Ovary (tissue), 9 donors: ENCODE data around the gene ABI3BP. TPM values are rescaled to one million over a fixed set of nuclear protein-coding genes. Genes with fewer than 3 reads are reported as not detected.

Experiments
- DNase-seq, 5 donors: peaks; one replicate each; pipeline ENCODE4 v3.0.0-alpha.2; 2019 to 2020
- H3K27ac ChIP-seq, 2 donors: fragments of 200-600 bp; one replicate each; pipeline versions ENCODE4 v1.5.1 to v1.8.0; 2019 to 2022
- H3K27me3 ChIP-seq: fragments of 200-600 bp; one replicate; pipeline ENCODE4 v1.8.0; 2022
- H3K36me3 ChIP-seq: fragments of 200-600 bp; sonication (generic); one replicate; pipeline ENCODE4 v1.5.1; 2019
- H3K4me1 ChIP-seq: one replicate; pipeline ENCODE4 v1.8.1; 2013; ENCODE audit warnings: mild to moderate bottlenecking, moderate library complexity; ENCODE audit not compliant: insufficient read depth
- H3K4me3 ChIP-seq: fragments of 200-600 bp; sonication (generic); one replicate; pipeline ENCODE4 v1.5.1; 2017
- H3K9me3 ChIP-seq, 2 donors: fragments of 200-600 bp in 1 of 2; sonication (generic) in 1 of 2; one replicate each; pipeline versions ENCODE4 v1.5.1 to v1.8.1; 2013 to 2019; ENCODE audit warnings: mild to moderate bottlenecking in 1 of 2, moderate library complexity in 1 of 2
- CTCF ChIP-seq, 3 donors: fragments of 450-650 bp in 2 of 3; fragments of 200-600 bp in 1 of 3; IDR thresholded peaks; one replicate each; pipeline versions ENCODE4 v1.5.1 to v1.8.0; 2016 to 2022; ENCODE audit warnings: antibody characterized with exemption in 3 of 3, mild to moderate bottlenecking in 1 of 3
- EP300 ChIP-seq: sonication (generic); formaldehyde crosslinking; IDR thresholded peaks from one replicate; pipeline ENCODE4 v1.6.1; 2017; ENCODE audit warnings: antibody characterized with exemption
- POLR2A ChIP-seq: fragments of 450-650 bp; IDR thresholded peaks from one replicate; pipeline ENCODE4 v1.6.1; 2017; ENCODE audit warnings: antibody characterized with exemption, mild to moderate bottlenecking, moderate library complexity
- WGBS, 3 donors: extraction: QIAGEN DNeasy Blood & Tissue Kit in 1 of 3; methylation state at CpG; one replicate each; pipeline versions ENCODE4 v1.1.5 to v1.1.7; 2013 to 2017; 5-methylcytosine and 5-hydroxymethylcytosine counted together
- intact Hi-C, 4 donors: fragments of 100-400 bp; cut with DNase I; formaldehyde crosslinking; loops; one replicate each; pipeline versions ENCODE4 v1.11.0 to v1.15.1; 2022 to 2023
- polyA plus RNA-seq, 2 donors: library from polyadenylated mRNA; stranded (reverse); fragments of 200-250 nt in 1 of 2; fragments of 350-450 nt in 1 of 2; fragmentation: Illumina TruSeq in 1 of 2; extraction: RNeasy Lipid Tissue Mini Kit (QIAGEN cat#74804) in 1 of 2; gene quantifications; one replicate each; pipeline ENCODE4 v1.2.3, GENCODE V29; 2013 to 2014
- total RNA-seq, 7 donors: library from RNA; depleted of rRNA in 2 of 7; stranded (reverse); fragments of >200 nt in 2 of 7; fragmentation: NEBNext Ultra II Directional in 3 of 7; extraction: Animal tissue kit (Norgen Biotek cat#: 25700) in 3 of 7; gene quantifications; one replicate each; pipeline versions ENCODE4 v1.1.0 to v1.2.4, GENCODE V29; 2016 to 2023
- donor health status: DM: no; HTN: no; CAD: no; lungs with moderate emphysema.
- donor health status: DM: no; HTN: no; CAD: no.
- donor health status: Bipolar disorder and iron deficiency.
- donor health status: DM: yes; HTN: yes; CAD: no.
- donor health status: DM: no; HTN: no; CAD: no.
- donor health status: DM: yes; HTN: yes; CAD: no.

Gene ABI3BP
- total and polyA plus RNA-seq, 9 donors, result 31.1 to 229 (median 84.1) TPM

GRCh38 chr3:100776097-100776729 is 217.0 kb downstream of the ABI3BP start:
- no peaks in the 10 kb centered on the region for H3K36me3 ChIP-seq
- 91 to 96% (median 96%) methylated on average over 2 of the region's 2 CpGs for WGBS, 3 donors

GRCh38 chr3:100775669-100776068 is 217.6 kb downstream of the ABI3BP start:
- no peaks in the 10 kb centered on the region for H3K4me1 ChIP-seq
- intact Hi-C loops, result no loop called here
- TF ChIP-seq EP300 (no peak), CTCF (IDR thresholded peaks at IDR 0.05) (no peak), POLR2A (no peak)
- H3K27me3 ChIP-seq, result no peaks in the 10 kb centered on the region
- no peak for DNase-seq
- no peak overlapping the region for H3K27ac ChIP-seq
- H3K9me3 ChIP-seq, result no peaks in the 10 kb centered on the region
- no peak overlapping the region for H3K4me3 ChIP-seq
- no peaks in the 10 kb centered on the region for H3K36me3 ChIP-seq

More at GRCh38 chr3:100776097-100776729, 217.0 kb downstream of the ABI3BP start:
- intact Hi-C loops, result no loop called here
- Histone ChIP-seq H3K4me1 (no peaks in the 10 kb centered on the region), H3K27ac (no peak overlapping the region), H3K4me3 (no peak overlapping the region), H3K9me3 (no peaks in the 10 kb centered on the region), H3K27me3 (no peaks in the 10 kb centered on the region)
- no peak for DNase-seq
- no peak for TF ChIP-seq CTCF (IDR thresholded peaks at IDR 0.05)
- TF ChIP-seq POLR2A, result no peak
- no peak for TF ChIP-seq EP300

GRCh38 chr3:100775226-100775625 is 218.0 kb downstream of the ABI3BP start:
- Histone ChIP-seq H3K27me3 (no peaks in the 10 kb centered on the region), H3K27ac (no peak overlapping the region), H3K9me3 (no peaks in the 10 kb centered on the region), H3K36me3 (no peaks in the 10 kb centered on the region), H3K4me3 (no peak overlapping the region), H3K4me1 (no peaks in the 10 kb centered on the region)
- no peak for DNase-seq
- no peak for TF ChIP-seq POLR2A
- intact Hi-C loops, result no loop called here
- 94 to 95% (median 95%) methylated on average over 3 of the region's 3 CpGs for whole genome bisulfite sequencing, 3 donors

GRCh38 chr3:100769693-100770092 is 223.5 kb downstream of the ABI3BP start:
- 79 to 87% (median 83%) methylated on average over 3 of the region's 3 CpGs for WGBS, 3 donors
- H3K9me3 ChIP-seq, result no peaks in the 10 kb centered on the region
- intact Hi-C loops, result no loop called here
- H3K36me3 ChIP-seq, result no peaks in the 10 kb centered on the region
- DNase-seq, result no peak
- H3K27ac ChIP-seq, result no peak overlapping the region
- H3K4me1 ChIP-seq, result no peaks in the 10 kb centered on the region
- H3K4me3 ChIP-seq, result no peak overlapping the region
- TF ChIP-seq EP300, result no peak
- TF ChIP-seq POLR2A, result no peak
- TF ChIP-seq CTCF (IDR thresholded peaks at IDR 0.05), result no peak
- no peaks in the 10 kb centered on the region for H3K27me3 ChIP-seq

- H3K9me3 ChIP-seq, result no peaks in the 10 kb centered on the region
- H3K27ac ChIP-seq, result no peak overlapping the region
- H3K4me1 ChIP-seq, result peaks cover 2% of the 10 kb centered on the region
- no peak for TF ChIP-seq POLR2A
- no peak for TF ChIP-seq EP300
- TF ChIP-seq CTCF (IDR thresholded peaks at IDR 0.05), result no peak
- intact Hi-C loops, result no loop called here
- no peaks in the 10 kb centered on the region for H3K27me3 ChIP-seq
- no peak overlapping the region for H3K4me3 ChIP-seq
- WGBS, 3 donors, result 94 to 100% (median 100%) methylated on average over 2 of the region's 2 CpGs
- no peaks in the 10 kb centered on the region for H3K36me3 ChIP-seq
- DNase-seq, result no peak
Measured at GRCh38 chr3:100766069-100766468, 227.2 kb downstream of the ABI3BP start.
